ENCODE results near the gene HEATR5A. TPM values are rescaled to one million over a fixed set of nuclear protein-coding genes. Genes with fewer than 3 reads are reported as not detected.
A peak's percentile ranks its signal among the peaks of the same experiment; 100 is the strongest.

The HEATR5A gene
- total and polyA plus RNA-seq, 2 of the 13 experiments (the other 11 are each of a cell fraction or from before 2014, with no cell fraction given) = 36.4 to 105 TPM

- 0 out of 2 replicates have a peak, but pooled peaks have one; percentile 5 for TF ChIP-seq ZMYM2 (CRISPR knock-in tag; IDR thresholded peaks at IDR 0.05)
- 0 out of 2 replicates have a peak, but pooled peaks have one; percentile 46 for TF ChIP-seq ZNF24 (IDR thresholded peaks at IDR 0.05)
- no peak for TF ChIP-seq HNF4G (IDR thresholded peaks at IDR 0.05; ENCODE audit: borderline replicate concordance, low read depth, low read length)
- no peak for TF ChIP-seq HNF4G (CRISPR knock-in tag; IDR thresholded peaks at IDR 0.05; ENCODE audit: borderline replicate concordance, low read depth)
- TF ChIP-seq ZNF264 (CRISPR knock-in tag; IDR thresholded peaks at IDR 0.05) = 0 out of 2 replicates have a peak, but pooled peaks have one; percentile 13
- peak; percentile 91 for TF ChIP-seq BCL6 (CRISPR knock-in tag; IDR thresholded peaks at IDR 0.05)
- TF ChIP-seq RNF219 (CRISPR knock-in tag; IDR thresholded peaks at IDR 0.05) = 0 out of 2 replicates have a peak, but pooled peaks have one; percentile 39
- TF ChIP-seq IRF2 (CRISPR knock-in tag; IDR thresholded peaks at IDR 0.05) = no peak
- peak; percentile 92; the same call in 1 of the 2 replicates for TF ChIP-seq ZNF20 (CRISPR knock-in tag; IDR thresholded peaks at IDR 0.05)
- no peak for TF ChIP-seq ZNF503 (CRISPR knock-in tag; IDR thresholded peaks at IDR 0.05)
- no peak; the same call in 1 of the 2 replicates for TF ChIP-seq CREB3 (CRISPR knock-in tag; IDR thresholded peaks at IDR 0.05)
- peak; percentile 33 for TF ChIP-seq CCAR2 (optimal IDR thresholded peaks at IDR 0.05; ENCODE audit: low read depth, low read length)
- peak; percentile 37; the same call in 1 of the 2 replicates for TF ChIP-seq ZNF569 (CRISPR knock-in tag; IDR thresholded peaks at IDR 0.05; ENCODE audit: borderline replicate concordance)
- TF ChIP-seq NFIC (IDR thresholded peaks at IDR 0.05; ENCODE audit: low read length) = peak; percentile 61; the same call in 1 of the 2 replicates
- TF ChIP-seq TBL1XR1 (IDR thresholded peaks at IDR 0.05; ENCODE audit: borderline replicate concordance, low read length, partially characterized antibody) = peak; percentile 31
- peak; percentile 16 for TF ChIP-seq XRCC5 (optimal IDR thresholded peaks at IDR 0.05; ENCODE audit: low read length)
- 0 out of 2 replicates have a peak, but pooled peaks have one; percentile 16 for TF ChIP-seq ZNF549 (CRISPR knock-in tag; IDR thresholded peaks at IDR 0.05)
- 0 out of 2 replicates have a peak, but pooled peaks have one; percentile 39 for TF ChIP-seq ELK4 (CRISPR knock-in tag; IDR thresholded peaks at IDR 0.05; ENCODE audit: borderline replicate concordance)
- TF ChIP-seq ZFP36L1 (CRISPR knock-in tag; IDR thresholded peaks at IDR 0.05) = peak; percentile 30; the same call in 1 of the 2 replicates
Observed at GRCh38 chr14:31419179-31419966, 977 bp downstream of the HEATR5A start (continued).
